PFSK-1 (cell line): Measurements from ENCODE around the gene KCNQ1.

Source experiments
- POLR2AphosphoS5 ChIP-seq: IDR thresholded peaks from 2 replicates; pipeline ENCODE4 v1.6.1; 2012; ENCODE audit warnings: low read depth, mild to moderate bottlenecking, control low read depth, low read length, moderate library complexity
- TAF1 ChIP-seq: IDR thresholded peaks from 2 replicates; pipeline ENCODE4 v1.6.1; 2012; ENCODE audit warnings: low read length, control low read depth, borderline replicate concordance; ENCODE audit not compliant: insufficient read depth
- TF ChIP-seq, protein P1 (sequence below), 2 experiments: IDR thresholded peaks; 2 replicates each; pipeline versions ENCODE4 v1.6.1 to v1.8.0; 2011 to 2012; ENCODE audit warnings: low read depth in 2 of 2, low read length in 2 of 2, control low read depth in 1 of 2, inconsistent platforms in 1 of 2, mild to moderate bottlenecking in 1 of 2, moderate library complexity in 1 of 2; ENCODE audit not compliant: insufficient read depth in 1 of 2

- no peak for TF ChIP-seq POLR2AphosphoS5
- TF ChIP-seq, protein P1, sequence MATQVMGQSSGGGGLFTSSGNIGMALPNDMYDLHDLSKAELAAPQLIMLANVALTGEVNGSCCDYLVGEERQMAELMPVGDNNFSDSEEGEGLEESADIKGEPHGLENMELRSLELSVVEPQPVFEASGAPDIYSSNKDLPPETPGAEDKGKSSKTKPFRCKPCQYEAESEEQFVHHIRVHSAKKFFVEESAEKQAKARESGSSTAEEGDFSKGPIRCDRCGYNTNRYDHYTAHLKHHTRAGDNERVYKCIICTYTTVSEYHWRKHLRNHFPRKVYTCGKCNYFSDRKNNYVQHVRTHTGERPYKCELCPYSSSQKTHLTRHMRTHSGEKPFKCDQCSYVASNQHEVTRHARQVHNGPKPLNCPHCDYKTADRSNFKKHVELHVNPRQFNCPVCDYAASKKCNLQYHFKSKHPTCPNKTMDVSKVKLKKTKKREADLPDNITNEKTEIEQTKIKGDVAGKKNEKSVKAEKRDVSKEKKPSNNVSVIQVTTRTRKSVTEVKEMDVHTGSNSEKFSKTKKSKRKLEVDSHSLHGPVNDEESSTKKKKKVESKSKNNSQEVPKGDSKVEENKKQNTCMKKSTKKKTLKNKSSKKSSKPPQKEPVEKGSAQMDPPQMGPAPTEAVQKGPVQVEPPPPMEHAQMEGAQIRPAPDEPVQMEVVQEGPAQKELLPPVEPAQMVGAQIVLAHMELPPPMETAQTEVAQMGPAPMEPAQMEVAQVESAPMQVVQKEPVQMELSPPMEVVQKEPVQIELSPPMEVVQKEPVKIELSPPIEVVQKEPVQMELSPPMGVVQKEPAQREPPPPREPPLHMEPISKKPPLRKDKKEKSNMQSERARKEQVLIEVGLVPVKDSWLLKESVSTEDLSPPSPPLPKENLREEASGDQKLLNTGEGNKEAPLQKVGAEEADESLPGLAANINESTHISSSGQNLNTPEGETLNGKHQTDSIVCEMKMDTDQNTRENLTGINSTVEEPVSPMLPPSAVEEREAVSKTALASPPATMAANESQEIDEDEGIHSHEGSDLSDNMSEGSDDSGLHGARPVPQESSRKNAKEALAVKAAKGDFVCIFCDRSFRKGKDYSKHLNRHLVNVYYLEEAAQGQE (IDR thresholded peaks at IDR 0.05; ENCODE audit: insufficient read depth in 1 of 2, low read depth in 2 of 2, low read length in 2 of 2) = no peak
- no peak for TF ChIP-seq TAF1
Measured at GRCh38 chr11:2522631-2523255, 77.9 kb downstream of the KCNQ1 start.
